H1 (cell line): ENCODE results near the gene HID1. TPM values are rescaled to one million over a fixed set of nuclear protein-coding genes. Genes with fewer than 3 reads are reported as not detected.
A peak's percentile ranks its signal among the peaks of the same experiment; 100 is the strongest.

Source experiments
- CTCF ChIA-PET: fragments of 300-600 bp; sonication (Branson Sonifier 250); formaldehyde crosslinking; loops from one replicate; lab custom pipeline; 2021; ENCODE audit not compliant: partially characterized antibody; lab: Charles Lee
- POLR2A ChIA-PET: fragments of 300-600 bp; sonication (Branson Sonifier 250); formaldehyde crosslinking; loops from one replicate; lab custom pipeline; 2021; ENCODE audit warnings: inconsistent platforms; ENCODE audit not compliant: partially characterized antibody; lab: Charles Lee
- DNase-seq, 2 experiments: peaks; one replicate each; pipeline versions ENCODE4 v3.0.0 to v3.0.0-alpha.2; 2010 to 2022; ENCODE audit warnings: low spot score in 2 of 2, low read depth in 1 of 2, mixed read lengths in 1 of 2
- FAIRE-seq: peaks from 2 replicates; lab custom pipeline; 2011; peaks lifted over from hg19 to GRCh38; lab: Jason Lieb, UNC
- H2AFZ ChIP-seq: 2 replicates; pipeline ENCODE4 v1.8.1; 2012; ENCODE audit warnings: low read length, inconsistent platforms
- H2AK5ac ChIP-seq: 2 replicates; pipeline ENCODE4 v1.6.1; 2013; ENCODE audit warnings: low read depth, low read length
- H2BK120ac ChIP-seq: replicated peaks from 2 replicates; pipeline ENCODE3; 2013; ENCODE audit warnings: low read depth, low read length, inconsistent platforms
- H2BK12ac ChIP-seq: 2 replicates; pipeline ENCODE4 v1.6.1; 2013; ENCODE audit warnings: low read depth, low read length
- H2BK15ac ChIP-seq: 2 replicates; pipeline ENCODE4 v1.6.1; 2013; ENCODE audit warnings: low read length
- H2BK20ac ChIP-seq: 2 replicates; pipeline ENCODE4 v1.6.1; 2013; ENCODE audit warnings: low read length
- H2BK5ac ChIP-seq: 2 replicates; pipeline ENCODE4 v1.6.1; 2013; ENCODE audit warnings: low read depth, low read length
- H3K14ac ChIP-seq: 2 replicates; pipeline ENCODE4 v1.6.1; 2013; ENCODE audit warnings: inconsistent platforms; ENCODE audit not compliant: insufficient read length
- H3K18ac ChIP-seq: 2 replicates; pipeline ENCODE4 v1.6.1; 2013; ENCODE audit warnings: low read length; ENCODE audit errors: extremely low read depth
- H3K23ac ChIP-seq: 2 replicates; pipeline ENCODE4 v1.6.1; 2013; ENCODE audit warnings: inconsistent platforms; ENCODE audit not compliant: insufficient read length
- H3K23me2 ChIP-seq: 2 replicates; pipeline ENCODE4 v1.6.1; 2013; ENCODE audit warnings: low read depth, low read length
- H3K27ac ChIP-seq: 2 replicates; pipeline ENCODE4 v1.6.1; 2011; ENCODE audit warnings: low read depth, low read length, inconsistent platforms
- H3K27me3 ChIP-seq, 4 experiments: replicated peaks in 1 of 4; 1 replicate in 1 of 4; 2 replicates in 3 of 4; pipeline versions ENCODE4 v1.6.1 to v1.8.1; 2011 to 2013; ENCODE audit warnings: low read length in 3 of 4, mild to moderate bottlenecking in 3 of 4, inconsistent platforms in 2 of 4, mixed read lengths in 2 of 4, moderate library complexity in 1 of 4; ENCODE audit not compliant: control insufficient read depth in 3 of 4, insufficient read depth in 3 of 4; ENCODE audit errors: extremely low read depth in 1 of 4
- H3K36me3 ChIP-seq, 4 experiments: 2 replicates each; pipeline versions ENCODE4 v1.6.1 to v1.8.1; 2011 to 2013; ENCODE audit warnings: mild to moderate bottlenecking in 4 of 4, low read length in 3 of 4, moderate library complexity in 2 of 4, control low read depth in 1 of 4, inconsistent platforms in 1 of 4; ENCODE audit not compliant: insufficient read depth in 4 of 4, control insufficient read depth in 2 of 4
- H3K4ac ChIP-seq: replicated peaks from 2 replicates; pipeline ENCODE3; 2013; ENCODE audit warnings: low read length, low read depth, mixed read lengths, inconsistent platforms; ENCODE audit not compliant: insufficient read length
- H3K4me1 ChIP-seq, 4 experiments: replicated peaks in 1 of 4; 1 replicate in 1 of 4; 2 replicates in 3 of 4; pipeline versions ENCODE4 v1.6.1 to v1.8.1; 2011 to 2013; ENCODE audit warnings: low read length in 3 of 4, inconsistent platforms in 2 of 4, mixed read lengths in 1 of 4; ENCODE audit not compliant: insufficient read depth in 4 of 4, control insufficient read depth in 3 of 4
- H3K4me2 ChIP-seq, 2 experiments: 2 replicates each; pipeline versions ENCODE4 v1.6.1 to v1.8.1; 2011 to 2013; ENCODE audit warnings: low read depth in 2 of 2, low read length in 2 of 2, control low read depth in 1 of 2, inconsistent platforms in 1 of 2, mild to moderate bottlenecking in 1 of 2; ENCODE audit not compliant: insufficient read depth in 1 of 2
- H3K4me3 ChIP-seq, 4 experiments: fragments of 200-600, 300-600 bp in 1 of 4; sonication (generic), shearing (Covaris generic), sonication (Bioruptor Twin) in 1 of 4; 2 replicates each; pipeline versions ENCODE4 v1.5.1 to v1.8.1; 2011 to 2016; ENCODE audit warnings: low read length in 4 of 4, low read depth in 3 of 4, control low read depth in 2 of 4, inconsistent platforms in 2 of 4, mild to moderate bottlenecking in 2 of 4, mixed read lengths in 1 of 4, moderate library complexity in 1 of 4; ENCODE audit not compliant: insufficient read depth in 2 of 4; ENCODE audit errors: extremely low read depth in 1 of 4
- H3K56ac ChIP-seq: replicated peaks from 2 replicates; pipeline ENCODE3; 2013; ENCODE audit warnings: low read depth, mild to moderate bottlenecking, mixed read lengths, low read length, inconsistent platforms; ENCODE audit not compliant: insufficient read length
- H3K79me1 ChIP-seq: 2 replicates; pipeline ENCODE4 v1.6.1; 2013; ENCODE audit warnings: low read depth, low read length, control low read depth
- H3K79me2 ChIP-seq, 2 experiments: 2 replicates each; pipeline versions ENCODE4 v1.6.1 to v1.8.1; 2012 to 2013; ENCODE audit warnings: low read length in 2 of 2, mild to moderate bottlenecking in 2 of 2, inconsistent platforms in 1 of 2; ENCODE audit not compliant: insufficient read depth in 2 of 2, control insufficient read depth in 1 of 2
- H3K9ac ChIP-seq, 4 experiments: replicated peaks in 1 of 4; 1 replicate in 1 of 4; 2 replicates in 3 of 4; pipeline versions ENCODE4 v1.6.1 to v1.8.1; 2011 to 2013; ENCODE audit warnings: low read depth in 3 of 4, low read length in 3 of 4, control low read depth in 2 of 4, mild to moderate bottlenecking in 2 of 4, moderate library complexity in 2 of 4, inconsistent platforms in 1 of 4; ENCODE audit errors: extremely low read depth in 1 of 4
- H3K9me3 ChIP-seq, 2 experiments: 2 replicates each; pipeline versions ENCODE4 v1.6.1 to v1.8.1; 2012 to 2013; ENCODE audit warnings: mild to moderate bottlenecking in 2 of 2, moderate library complexity in 2 of 2, control low read depth in 1 of 2, inconsistent platforms in 1 of 2, low read depth in 1 of 2, low read length in 1 of 2, mixed read lengths in 1 of 2; ENCODE audit not compliant: insufficient read depth in 2 of 2
- H4K20me1 ChIP-seq, 2 experiments: replicated peaks in 1 of 2; 2 replicates each; pipeline versions ENCODE3 to v1.8.1; 2011 to 2013; ENCODE audit warnings: inconsistent platforms in 2 of 2, low read length in 2 of 2, mild to moderate bottlenecking in 1 of 2; ENCODE audit not compliant: insufficient read depth in 2 of 2, control insufficient read depth in 1 of 2
- H4K5ac ChIP-seq: 2 replicates; pipeline ENCODE4 v1.6.1; 2013; ENCODE audit warnings: low read length, low read depth, mixed read lengths, inconsistent platforms; ENCODE audit not compliant: insufficient read length
- H4K8ac ChIP-seq: 2 replicates; pipeline ENCODE4 v1.8.0; 2013; ENCODE audit warnings: mild to moderate bottlenecking, moderate library complexity, low read length, inconsistent platforms; ENCODE audit not compliant: insufficient read depth; ENCODE audit errors: extremely low read depth
- H4K91ac ChIP-seq: replicated peaks from 2 replicates; pipeline ENCODE3; 2013; ENCODE audit warnings: low read length, mixed read lengths, inconsistent platforms; ENCODE audit not compliant: insufficient read length
- BACH1 ChIP-seq: IDR thresholded peaks from 2 replicates; pipeline ENCODE4 v1.6.1; 2012; ENCODE audit warnings: low read length, improper control_type of control experiment
- CBX5 ChIP-seq: fragments of 300-800, 300-1000 bp; sonication (generic); IDR thresholded peaks from 2 replicates; pipeline ENCODE4 v1.7.1; 2016; ENCODE audit warnings: antibody characterized with exemption, low read length, low read depth
- MAX ChIP-seq: IDR thresholded peaks from 2 replicates; pipeline ENCODE4 v1.6.1; 2012; ENCODE audit warnings: inconsistent platforms
- RAD21 ChIP-seq, 2 experiments: IDR thresholded peaks in 1 of 2; conservative IDR thresholded peaks in 1 of 2; 2 replicates each; pipeline ENCODE4 v1.6.1; 2011; ENCODE audit warnings: low read depth in 2 of 2, low read length in 2 of 2, improper control_type of control experiment in 1 of 2, inconsistent platforms in 1 of 2, mild to moderate bottlenecking in 1 of 2, moderate library complexity in 1 of 2
- RNF2 ChIP-seq: fragments of 200-900, 300-1000 bp; sonication (generic); IDR thresholded peaks from 2 replicates; pipeline ENCODE4 v1.7.1; 2016; ENCODE audit warnings: borderline replicate concordance, low read depth, mild to moderate bottlenecking, antibody characterized with exemption, low read length; ENCODE audit not compliant: poor library complexity, severe bottlenecking; ENCODE audit errors: missing control alignments
- RXRA ChIP-seq: IDR thresholded peaks from 2 replicates; pipeline ENCODE4 v1.6.1; 2011; ENCODE audit warnings: low read depth, mild to moderate bottlenecking, low read length, moderate library complexity; ENCODE audit not compliant: insufficient read depth
- whole genome bisulfite sequencing, 2 experiments: shearing (Covaris generic) in 1 of 2; methylation state at CpG; one replicate each; pipeline versions ENCODE4 v1.1.6 to v1.1.7; 2013 to 2015; ENCODE audit warnings: low lambda C conversion rate in 2 of 2, mixed read lengths in 2 of 2, inconsistent platforms in 1 of 2, low coverage in 1 of 2, missing lambda C conversion rate in 1 of 2; ENCODE audit not compliant: insufficient replicate concordance in 2 of 2, insufficient coverage in 1 of 2, insufficient read length in 1 of 2; ENCODE audit errors: extremely low coverage in 1 of 2, missing lambda C conversion rate in 1 of 2; 5-methylcytosine and 5-hydroxymethylcytosine counted together
- polyA plus RNA-seq, 7 experiments: library from polyadenylated mRNA; depleted of rRNA in 3 of 7; stranded (reverse) in 5 of 7; unstranded in 2 of 7; fragments of >200 nt in 5 of 7; fragments of 200-250 nt in 2 of 7; gene quantifications; 1 replicate in 5 of 7; 2 replicates in 1 of 7; 4 replicates in 1 of 7; pipeline versions ENCODE4 v1.2.1 to v1.2.3, GENCODE V29; 2011 to 2013; ENCODE audit warnings: missing spikeins in 2 of 7, mixed read lengths in 2 of 7
- total RNA-seq: library from RNA; stranded (reverse); fragmentation: NEBNext Ultra II Directional; extraction: Animal tissue kit (Norgen Biotek cat#: 25700); gene quantifications from 2 replicates; pipeline ENCODE4 v1.2.1, GENCODE V29; 2021
- TF ChIP-seq, protein P1 (sequence below), 3 experiments: IDR thresholded peaks; 1 replicate in 2 of 3; 2 replicates in 1 of 3; pipeline versions ENCODE4 v1.5.1 to v1.6.1; 2011; ENCODE audit warnings: low read length in 3 of 3, mild to moderate bottlenecking in 3 of 3, inconsistent platforms in 2 of 3, low read depth in 1 of 3, moderate library complexity in 1 of 3; ENCODE audit not compliant: insufficient read depth in 1 of 3; ENCODE audit errors: control extremely low read depth in 1 of 3

The HID1 gene
- total and polyA plus RNA-seq, 2 of the 8 experiments (the other 6 are each of a cell fraction or from before 2014, with no cell fraction given) = 15.1 to 25.9 TPM

DNA sequence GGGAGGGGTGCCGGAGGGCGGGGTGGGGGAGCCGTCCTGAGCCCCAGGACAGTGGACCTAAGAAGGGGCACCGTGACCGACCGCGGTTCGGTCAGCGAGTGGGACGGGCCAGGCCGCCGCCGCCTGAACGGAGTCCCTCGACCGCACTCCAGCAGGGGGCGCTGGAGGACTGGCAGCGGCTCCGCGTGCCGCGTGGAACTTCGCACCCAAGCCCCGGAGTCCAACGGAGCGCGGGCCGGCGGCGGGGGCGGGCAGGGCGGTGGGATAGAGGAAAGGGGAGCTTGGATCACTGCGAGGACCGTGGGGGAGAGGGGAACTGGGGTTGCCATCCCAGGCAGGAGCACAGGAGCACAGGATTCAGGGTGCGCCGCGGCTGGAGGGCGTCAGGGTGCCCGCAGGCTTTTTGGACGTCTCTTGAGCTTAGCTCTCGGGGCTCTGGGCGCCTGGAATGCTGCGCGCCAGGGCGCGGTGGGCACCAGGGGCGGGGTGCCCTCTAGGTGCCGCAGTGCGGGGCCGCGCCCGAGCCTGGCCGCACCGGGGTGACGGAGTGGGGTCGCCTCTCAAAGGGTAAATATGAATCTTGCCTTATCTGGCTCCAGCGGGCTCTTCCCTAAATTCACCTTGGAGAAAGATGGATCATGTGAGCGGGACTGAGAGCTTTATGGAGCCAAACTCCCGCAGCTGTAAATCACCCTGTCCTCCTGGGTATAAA lies 48.9 kb downstream of the HID1 start:
- H4K8ac ChIP-seq = no peak overlapping the region; the same call in 1 of the 2 replicates
- no peak overlapping the region for H2BK20ac ChIP-seq
- DNase-seq = peak in 1 of 2 experiments; percentile 89
- 8% methylated on average over 35 of the region's 59 CpGs; no CpG with 5 or more reads in 1 of the 2 experiments for WGBS, 2 experiments
- no peaks in the 10 kb centered on the region; a peak in 1 of 8 replicates for H3K36me3 ChIP-seq
- no peak overlapping the region for H3K18ac ChIP-seq
- no peaks in the 10 kb centered on the region for H3K79me1 ChIP-seq
- H2AFZ ChIP-seq = 0 out of 2 replicates have a peak overlapping the region, but pooled peaks have one; percentile 26
- no peak overlapping the region for H3K56ac ChIP-seq
- CTCF ChIA-PET = interaction anchor here (0.6 to 49.9 kb wide), 28 partner anchors 8 to 486 kb away, joined by 3 to 1072 read pairs (median 4); partner anchors contain the start of genes CDR2L, FADS6, FDXR and OTOP3
- peak overlapping the region; percentile 90 to 92 for H3K4me2 ChIP-seq
- H4K91ac ChIP-seq = no peak overlapping the region
- no peaks in the 10 kb centered on the region for H3K9me3 ChIP-seq
- no peak overlapping the region for H3K23ac ChIP-seq
- H4K20me1 ChIP-seq = peaks cover 0 to 5% of the 10 kb centered on the region in 2 experiments
- no peaks in the 10 kb centered on the region for H3K79me2 ChIP-seq
- H2AK5ac ChIP-seq = no peak overlapping the region
- H3K9ac ChIP-seq = no peak overlapping the region
- H3K23me2 ChIP-seq = peaks cover 9% of the 10 kb centered on the region; the same call in 1 of the 2 replicates
- H4K5ac ChIP-seq = no peak overlapping the region
- no peak overlapping the region for H3K4ac ChIP-seq
- H3K4me3 ChIP-seq = peak overlapping the region; percentile 33 to 74 (median 36)
- no peak for FAIRE-seq
- POLR2A ChIA-PET = interaction anchor here (0.9 to 1.7 kb wide), 5 partner anchors 15 to 50 kb away, joined by 3 to 4 read pairs (median 3); no protein-coding TSS in a partner anchor
- no peak overlapping the region for H2BK120ac ChIP-seq
- H2BK15ac ChIP-seq = no peak overlapping the region
- no peak overlapping the region for H3K27ac ChIP-seq
- peaks cover 40 to 62% (median 53%) of the 10 kb centered on the region in 4 experiments for H3K27me3 ChIP-seq
- peaks cover 0 to 19% (median 16%) of the 10 kb centered on the region in 4 experiments; a peak in 6 of 7 replicates for H3K4me1 ChIP-seq
- no peak overlapping the region for H2BK5ac ChIP-seq
- no peak overlapping the region for H2BK12ac ChIP-seq
- no peak overlapping the region for H3K14ac ChIP-seq
- TF ChIP-seq MAX (peak; percentile 95), CBX5 (no peak), RAD21 (IDR thresholded peaks at IDR 0.05 in 1 of 2, conservative IDR thresholded peaks at IDR 0.05 in 1 of 2; ENCODE audit: low read depth in 2 of 2, low read length in 2 of 2) (peak; percentile 73 to 79), RNF2 (peak; percentile 39), RXRA (no peak), BACH1 (peak; percentile 75)
- TF ChIP-seq, protein P1, sequence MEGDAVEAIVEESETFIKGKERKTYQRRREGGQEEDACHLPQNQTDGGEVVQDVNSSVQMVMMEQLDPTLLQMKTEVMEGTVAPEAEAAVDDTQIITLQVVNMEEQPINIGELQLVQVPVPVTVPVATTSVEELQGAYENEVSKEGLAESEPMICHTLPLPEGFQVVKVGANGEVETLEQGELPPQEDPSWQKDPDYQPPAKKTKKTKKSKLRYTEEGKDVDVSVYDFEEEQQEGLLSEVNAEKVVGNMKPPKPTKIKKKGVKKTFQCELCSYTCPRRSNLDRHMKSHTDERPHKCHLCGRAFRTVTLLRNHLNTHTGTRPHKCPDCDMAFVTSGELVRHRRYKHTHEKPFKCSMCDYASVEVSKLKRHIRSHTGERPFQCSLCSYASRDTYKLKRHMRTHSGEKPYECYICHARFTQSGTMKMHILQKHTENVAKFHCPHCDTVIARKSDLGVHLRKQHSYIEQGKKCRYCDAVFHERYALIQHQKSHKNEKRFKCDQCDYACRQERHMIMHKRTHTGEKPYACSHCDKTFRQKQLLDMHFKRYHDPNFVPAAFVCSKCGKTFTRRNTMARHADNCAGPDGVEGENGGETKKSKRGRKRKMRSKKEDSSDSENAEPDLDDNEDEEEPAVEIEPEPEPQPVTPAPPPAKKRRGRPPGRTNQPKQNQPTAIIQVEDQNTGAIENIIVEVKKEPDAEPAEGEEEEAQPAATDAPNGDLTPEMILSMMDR (IDR thresholded peaks at IDR 0.05; ENCODE audit: control extremely low read depth in 1 of 3, insufficient read depth in 1 of 3, low read depth in 1 of 3, low read length in 3 of 3) = peak; percentile 71 to 93 (median 80)
